GM19324 (cell line): ENCODE results near the gene DHRS1.
A peak's percentile ranks its signal among the peaks of the same experiment; 100 is the strongest.
"Not testable (repeated sequence)": the region's sequence is repeated elsewhere in the genome, so short reads cannot be mapped to it uniquely, and the experiment has no call there.

Experiments used
- ATAC-seq: cut with Tn5 transposase; IDR thresholded peaks from one replicate; pipeline ENCODE4 v1.9.1; 2021; ENCODE audit warnings: mild to moderate bottlenecking, moderate library complexity; ENCODE audit not compliant: unreplicated experiment, low FRiP score

Gene DHRS1

GRCh38 chr14:24254630-24255392, 44.8 kb downstream of the DHRS1 start:
- no peak for ATAC-seq

DNA sequence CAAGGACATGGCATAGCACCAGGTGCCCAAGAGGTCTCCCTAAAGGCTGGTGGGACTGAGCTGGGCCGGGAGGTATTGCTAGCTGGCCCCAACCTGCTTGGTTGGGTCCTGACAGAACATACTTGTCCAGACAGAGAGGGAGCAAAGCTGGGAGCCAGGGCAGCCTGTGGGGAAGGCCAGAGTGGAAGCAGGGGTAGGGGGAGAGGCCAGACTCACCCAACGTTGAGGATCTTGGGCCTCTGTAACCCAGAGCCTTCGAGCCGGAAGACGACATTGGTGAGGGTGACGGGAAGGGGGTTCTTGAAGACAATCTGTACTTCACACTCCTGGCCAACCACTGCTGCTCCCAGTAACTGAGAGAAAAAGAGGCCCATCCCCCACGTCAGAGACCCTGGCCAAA, 45.6 kb downstream of the DHRS1 start:
- ATAC-seq = no peak

GRCh38 chr14:24252289-24253124, 47.1 kb downstream of the DHRS1 start:
- no peak for ATAC-seq

- no peak for ATAC-seq
Observed at GRCh38 chr14:24251880-24252288, 47.7 kb downstream of the DHRS1 start.

GRCh38 chr14:24250354-24250753, 49.2 kb downstream of the DHRS1 start:
- ATAC-seq = no peak

- no peak for ATAC-seq
Observed at GRCh38 chr14:24249230-24250021, 50.2 kb downstream of the DHRS1 start.

GRCh38 chr14:24247422-24247821, 52.2 kb downstream of the DHRS1 start:
- ATAC-seq = no peak

- no peak for ATAC-seq
Observed at GRCh38 chr14:24246765-24247212, 52.8 kb downstream of the DHRS1 start.

GRCh38 chr14:24245350-24245749, 54.2 kb downstream of the DHRS1 start:
- ATAC-seq = not testable (repeated sequence)

DNA sequence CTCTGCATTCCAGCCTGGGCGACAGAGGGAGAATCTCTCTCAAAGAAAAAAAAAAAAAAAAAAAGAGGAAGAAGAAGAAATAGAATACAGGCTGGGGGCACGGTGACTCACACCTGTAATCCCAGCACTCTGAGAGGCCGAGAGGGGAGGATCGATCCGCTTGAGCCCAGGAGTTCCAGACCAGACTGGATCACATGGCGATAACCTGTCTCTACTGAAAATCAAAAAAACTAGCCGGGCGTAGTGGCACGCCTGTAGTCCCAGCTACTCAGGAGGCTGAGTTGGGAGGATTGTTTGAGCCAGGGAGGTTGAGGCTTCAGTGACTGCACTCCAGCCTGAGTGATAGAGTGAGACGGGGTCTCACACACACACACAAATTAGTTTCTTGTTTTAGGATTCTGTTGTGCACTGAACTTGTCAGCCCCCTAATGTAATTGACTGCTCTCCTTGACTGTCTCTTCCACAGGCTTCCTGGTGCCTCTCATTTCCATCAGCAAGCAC, 56.2 kb downstream of the DHRS1 start:
- no peak for ATAC-seq

GRCh38 chr14:24241829-24242443, 57.6 kb downstream of the DHRS1 start:
- ATAC-seq = peak; percentile 80
